Right lobe of liver (tissue), 4 donors: ENCODE data around the gene SETBP1.

Experiments used
- CTCF ChIP-seq, 4 donors: fragments of 200-600 bp in 3 of 4; fragments of 450-650 bp in 1 of 4; IDR thresholded peaks; one replicate each; pipeline versions ENCODE4 v1.5.1 to v1.8.0; 2016 to 2022; ENCODE audit warnings: antibody characterized with exemption in 4 of 4, mild to moderate bottlenecking in 2 of 4
- POLR2A ChIP-seq: fragments of 450-650 bp; IDR thresholded peaks from one replicate; pipeline ENCODE4 v1.6.1; 2017; ENCODE audit warnings: antibody characterized with exemption, mild to moderate bottlenecking
- donor health status: DM: no; HTN: no; CAD: no.
- donor health status: DM: no; HTN: no; CAD: no.
- donor health status: DM: no; HTN: yes; CAD: no.

DNA sequence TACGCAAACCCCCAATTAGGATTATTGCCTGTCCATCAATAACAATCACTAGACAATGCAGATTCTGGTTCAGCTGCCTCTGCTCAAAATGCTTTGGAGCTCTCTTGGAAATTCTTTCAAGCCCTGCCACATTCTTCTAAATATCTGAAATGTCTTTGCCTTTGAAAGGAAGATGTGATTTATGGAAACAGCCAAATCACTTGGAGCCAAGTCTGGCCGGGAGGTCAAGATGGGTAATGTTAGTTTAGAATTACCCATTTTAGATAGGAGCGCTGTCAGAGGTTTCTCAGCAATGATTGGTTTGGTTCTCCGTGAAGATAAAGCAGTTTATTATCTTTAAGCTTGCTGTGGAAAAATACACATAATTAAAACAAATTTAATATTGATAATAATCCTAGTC is 306.7 kb downstream of the SETBP1 start:
- TF ChIP-seq CTCF (IDR thresholded peaks at IDR 0.05) (no peak), POLR2A (no peak)
